ENCODE measurements around the gene ANG.
"Not testable (repeated sequence)": the region's sequence is repeated elsewhere in the genome, so short reads cannot be mapped to it uniquely, and the experiment has no call there.

The ANG gene

DNA sequence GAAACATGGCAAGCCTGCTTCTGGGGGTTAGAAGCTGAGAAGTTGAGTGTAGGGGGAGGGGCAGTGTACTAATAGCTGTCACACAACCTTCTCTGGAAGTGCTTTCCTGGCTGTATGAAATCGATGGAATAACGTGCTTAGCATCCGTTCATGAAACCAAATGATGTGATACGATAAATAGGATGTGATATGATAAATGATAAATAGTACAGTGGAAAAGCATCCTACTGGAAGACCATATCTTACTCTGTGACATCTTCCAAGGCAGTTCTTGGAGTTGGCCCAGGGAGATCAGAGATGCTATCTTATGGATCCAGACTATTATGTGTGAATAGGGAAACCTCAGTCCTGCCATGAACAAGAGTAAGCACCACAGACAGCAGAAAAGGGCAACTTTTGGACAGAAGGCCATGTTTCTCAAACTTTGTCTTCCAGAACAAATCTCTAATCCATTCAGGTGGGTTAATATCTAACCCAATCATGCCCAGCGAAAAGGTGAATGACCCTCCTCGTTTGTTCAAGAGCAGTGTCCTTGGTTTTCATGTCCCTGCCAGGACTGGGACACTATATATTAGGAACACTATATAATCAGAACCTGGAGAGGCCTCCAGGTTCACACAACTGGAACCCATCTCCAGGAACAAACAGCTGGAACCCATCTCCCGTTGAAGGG lies at the start of gene ANG:
ANG (plus strand) TSS at position 598 of the 673 bp plus-strand sequence. CDS start 4,801 bp downstream, outside the sequence.
- no peak for DNase-seq

DNA sequence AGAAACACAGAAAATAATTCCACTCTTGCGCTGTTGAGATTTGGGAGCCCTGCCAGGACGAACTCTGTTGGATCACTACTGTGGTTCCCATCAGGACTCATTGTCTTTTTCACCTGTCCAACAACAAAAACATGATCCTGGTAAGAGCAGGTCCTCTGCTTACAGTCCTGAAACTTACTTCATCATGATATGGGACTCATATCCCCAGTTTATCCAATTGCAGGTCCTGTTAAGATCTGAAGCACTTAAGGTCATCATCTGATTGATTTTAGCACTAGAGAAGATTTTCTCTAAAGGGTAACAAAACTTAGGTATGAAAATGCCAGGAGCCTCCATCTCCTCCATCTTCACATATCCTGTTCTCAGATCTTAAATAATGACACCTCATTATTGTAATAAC lies 47.0 kb upstream of the ANG start, which contains the start of gene OR6S1:
OR6S1 (minus strand) TSS at position 101 of the 400 bp plus-strand sequence; CDS start at position 101, 0 bp downstream.
- no peak for DNase-seq

DNA sequence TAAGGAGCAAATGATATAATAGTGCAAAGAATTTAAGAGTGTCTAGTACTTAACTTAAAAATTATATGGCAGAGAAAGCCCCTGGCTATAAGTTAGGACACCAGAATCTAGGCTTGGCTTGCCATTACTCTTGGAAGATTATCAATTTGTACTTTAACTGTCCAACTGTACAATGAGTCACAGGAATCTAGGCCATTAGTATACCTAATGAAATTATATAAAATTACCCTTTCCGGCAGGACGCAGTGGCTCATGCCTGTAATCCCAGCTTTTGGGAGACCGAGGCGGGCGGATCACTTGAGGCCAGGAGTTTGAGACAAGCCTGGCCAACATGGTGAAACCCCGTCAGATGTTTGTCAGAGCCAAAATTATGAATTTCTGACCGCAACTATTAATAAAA lies 46.4 kb upstream of the ANG start:
- no peak for DNase-seq

DNA sequence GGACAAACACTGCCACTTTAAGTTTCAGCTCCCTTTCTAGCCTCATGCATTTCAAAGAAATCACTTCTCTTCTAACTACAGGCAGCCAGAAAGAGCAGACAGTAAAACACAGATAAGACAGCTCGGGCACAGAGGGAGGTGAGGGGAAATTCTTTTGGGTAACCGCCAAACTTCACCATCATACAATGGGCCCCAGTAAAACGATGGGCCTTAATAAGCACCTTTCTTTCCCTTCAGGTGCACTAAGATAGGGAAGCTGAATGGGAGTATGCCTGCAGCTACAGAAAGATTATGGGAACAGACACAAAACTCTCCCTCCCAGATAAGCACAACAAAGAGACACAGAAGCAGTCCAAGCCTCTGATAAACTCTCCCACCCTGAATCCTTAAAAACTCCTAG lies 45.8 kb upstream of the ANG start:
- not testable (repeated sequence) for DNase-seq

DNA sequence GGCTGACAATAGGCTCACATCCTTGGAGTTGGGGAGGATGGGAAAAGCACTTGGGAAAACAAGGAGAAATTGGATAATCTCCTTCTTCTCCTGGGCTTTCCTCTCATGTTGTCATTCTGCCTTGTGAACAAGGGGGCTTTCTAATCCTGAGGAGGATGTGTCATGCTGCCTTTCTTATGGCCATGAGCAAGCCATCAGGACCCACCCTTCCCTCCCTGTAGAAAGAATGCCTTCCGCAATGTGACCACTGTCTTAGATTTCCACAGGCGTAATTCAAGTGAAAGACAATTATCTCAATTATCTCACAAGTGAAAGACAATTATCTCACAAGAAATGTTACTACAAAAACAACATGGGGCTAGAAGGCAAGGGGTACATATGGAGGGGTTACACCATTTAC lies 44.0 kb upstream of the ANG start:
- DNase-seq, result no peak

DNA sequence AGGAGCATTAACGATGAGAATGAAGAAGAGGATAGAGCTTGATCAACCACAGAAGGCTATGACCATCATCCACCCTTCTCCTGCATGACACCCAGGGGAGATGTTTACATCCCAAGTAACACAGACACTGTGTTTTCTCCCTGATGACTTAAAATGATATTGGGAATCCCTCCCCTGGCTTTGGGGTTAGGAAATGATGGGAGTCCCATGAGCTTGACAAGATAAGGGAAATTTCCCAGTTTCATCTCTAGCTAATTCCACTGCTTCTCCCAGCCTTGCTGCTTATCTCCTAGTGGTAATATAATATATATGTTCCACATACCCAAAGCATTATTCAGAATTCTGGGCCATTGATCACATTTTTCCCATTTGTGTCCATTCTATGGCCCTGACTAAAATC lies 43.1 kb upstream of the ANG start:
- no peak for DNase-seq

DNA sequence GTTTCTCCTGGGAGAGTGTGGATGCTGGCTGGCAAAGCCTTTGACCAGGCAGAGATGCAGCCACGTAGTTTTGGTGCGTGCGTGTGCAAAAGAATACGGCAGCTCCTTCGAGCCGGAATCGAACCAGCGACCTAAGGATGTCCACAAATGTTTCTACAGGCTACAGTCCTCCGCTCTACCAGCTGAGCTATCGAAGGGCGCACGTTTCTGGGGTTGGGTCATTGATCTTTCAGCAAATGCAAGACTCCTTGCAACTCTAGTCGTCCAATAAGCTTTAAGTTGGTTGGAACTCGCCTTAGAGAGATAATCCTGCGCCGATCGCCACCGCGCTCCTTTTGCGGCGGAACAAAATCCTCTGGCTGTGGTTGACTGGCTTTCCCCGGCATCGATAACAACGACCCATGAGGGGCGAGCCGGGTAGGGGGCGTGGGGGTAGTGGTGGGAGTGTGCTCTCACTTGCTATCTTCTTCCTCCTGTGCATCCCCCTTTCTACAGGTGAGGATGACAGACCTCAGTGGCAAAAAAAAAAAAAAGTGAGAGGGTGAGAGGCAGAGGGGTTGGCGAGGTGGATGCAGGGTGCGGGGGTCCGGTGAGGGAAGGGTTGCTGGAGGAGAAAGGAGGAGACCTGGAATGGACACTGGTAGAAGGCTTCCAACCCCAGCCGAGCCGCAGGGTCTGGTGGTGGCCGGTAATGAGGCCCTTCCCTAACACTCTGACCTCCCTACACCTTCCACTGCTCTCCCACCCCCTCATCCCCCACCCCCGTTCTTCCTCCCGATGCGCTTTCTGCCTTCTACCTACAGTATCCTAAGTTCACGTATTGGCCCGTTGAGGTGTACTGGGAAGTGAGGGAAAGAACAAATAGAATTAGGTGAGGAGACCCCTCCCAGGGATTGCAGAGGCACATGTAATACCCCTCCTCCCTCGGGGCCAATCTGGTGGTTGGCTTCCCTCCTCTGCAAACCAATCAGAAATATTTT lies 35.3 kb upstream of the ANG start:
- peak; percentile 83 for DNase-seq

DNA sequence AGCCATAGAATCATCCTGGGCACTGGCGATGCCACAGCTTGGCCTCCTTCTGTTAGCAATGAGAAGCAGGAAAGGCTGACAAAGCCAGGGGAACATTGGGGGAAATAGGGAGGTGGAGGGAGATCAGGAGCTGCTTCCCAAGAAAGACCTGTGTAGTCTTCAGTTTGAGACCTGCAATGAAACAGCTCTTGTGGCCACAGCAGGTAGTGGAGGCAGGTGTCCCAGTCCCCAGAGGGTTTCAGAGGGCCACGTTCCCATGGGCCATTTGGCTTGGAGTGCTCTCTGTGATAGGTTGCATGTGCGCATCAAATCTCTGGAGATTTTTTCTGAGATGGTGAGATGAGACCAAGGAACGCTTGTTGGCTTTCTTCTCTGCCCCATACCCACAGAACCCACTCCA lies 32.7 kb upstream of the ANG start:
- DNase-seq, result no peak

DNA sequence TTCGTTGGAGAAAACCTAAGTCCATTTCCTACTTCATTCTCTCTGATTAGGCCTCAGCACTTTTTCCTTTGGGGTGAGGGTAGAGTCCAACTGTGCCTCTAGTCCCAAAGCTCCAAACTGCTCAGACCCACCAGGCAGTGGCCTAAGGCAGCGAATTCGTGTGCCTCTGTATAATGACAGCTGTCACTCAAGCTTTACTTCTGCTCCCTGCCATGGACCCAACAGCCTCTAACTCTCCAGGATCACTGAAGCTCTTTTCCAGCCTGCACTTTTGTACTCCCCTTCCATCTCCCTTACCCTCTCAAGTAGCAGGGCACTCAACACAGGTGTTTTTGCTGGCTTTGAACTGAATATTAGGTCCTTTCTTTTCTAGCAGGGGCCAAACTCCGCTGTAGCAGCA lies 32.3 kb upstream of the ANG start:
- no peak for DNase-seq

DNA sequence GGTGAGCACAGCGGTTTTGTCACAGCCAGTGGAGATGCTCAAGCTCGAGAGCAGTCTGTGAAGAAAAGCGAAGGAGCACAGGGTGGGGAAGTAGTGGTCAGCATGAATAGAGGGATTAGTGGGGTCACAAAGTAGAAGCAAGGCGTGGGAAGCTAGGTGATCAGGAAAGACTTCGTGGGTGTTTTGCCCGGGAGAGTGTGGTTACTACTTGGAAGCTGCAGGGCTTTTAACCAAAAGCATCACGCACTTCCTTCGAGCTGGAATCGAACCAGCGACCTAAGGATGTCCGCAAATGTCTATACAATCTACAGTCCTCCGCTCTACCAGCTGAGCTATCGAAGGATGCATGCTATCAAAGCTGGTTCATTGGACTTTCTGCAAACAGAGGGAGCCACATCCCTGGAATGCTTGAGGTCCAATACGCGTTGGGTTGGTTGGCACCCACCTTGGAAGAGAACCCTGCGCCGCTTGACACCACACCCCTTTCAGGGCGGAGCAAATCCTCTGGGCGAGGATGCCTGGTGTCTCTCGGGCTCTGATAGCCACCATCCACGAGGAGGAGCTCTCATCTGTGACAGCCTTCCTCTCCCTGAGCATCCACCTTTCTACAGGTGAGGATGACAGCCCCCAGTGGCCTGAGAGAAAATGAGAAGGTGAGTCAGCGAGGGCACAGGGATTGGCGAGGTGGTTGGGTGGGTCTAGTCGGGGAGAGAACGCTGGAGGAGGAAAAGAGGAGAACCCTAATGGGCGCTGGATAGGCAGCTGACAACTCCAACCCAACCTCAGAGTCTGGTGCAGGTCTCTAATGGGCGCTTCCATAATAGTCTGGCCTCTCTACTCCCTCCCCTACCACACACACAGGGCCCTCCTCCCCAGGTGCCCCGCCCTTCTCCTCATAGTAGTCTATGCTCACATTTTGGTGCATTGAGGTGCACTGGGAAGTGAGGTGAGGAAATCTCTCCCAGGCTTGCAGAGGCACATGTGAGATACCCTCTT lies 31.1 kb upstream of the ANG start:
- DNase-seq, result peak; percentile 31

DNA sequence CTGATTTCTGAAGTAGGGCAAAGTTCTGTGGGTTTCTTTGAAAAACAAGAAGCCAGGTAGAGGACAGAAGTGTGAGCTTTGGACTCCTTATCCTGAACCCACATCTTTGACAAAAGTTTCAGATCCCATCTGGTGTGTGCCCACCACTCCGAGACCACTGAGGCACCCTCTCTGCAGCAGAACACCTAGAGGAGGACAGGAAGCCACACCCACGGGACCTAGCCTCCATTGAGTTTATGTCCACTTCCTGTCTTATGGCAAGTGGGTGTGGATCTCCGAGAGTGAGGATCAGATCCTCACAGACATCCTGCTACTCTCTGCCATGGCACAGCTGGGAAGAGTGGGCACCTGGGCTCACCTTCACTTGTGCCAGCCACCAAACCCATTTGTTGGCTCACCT lies 30.3 kb upstream of the ANG start:
- no peak for DNase-seq

DNA sequence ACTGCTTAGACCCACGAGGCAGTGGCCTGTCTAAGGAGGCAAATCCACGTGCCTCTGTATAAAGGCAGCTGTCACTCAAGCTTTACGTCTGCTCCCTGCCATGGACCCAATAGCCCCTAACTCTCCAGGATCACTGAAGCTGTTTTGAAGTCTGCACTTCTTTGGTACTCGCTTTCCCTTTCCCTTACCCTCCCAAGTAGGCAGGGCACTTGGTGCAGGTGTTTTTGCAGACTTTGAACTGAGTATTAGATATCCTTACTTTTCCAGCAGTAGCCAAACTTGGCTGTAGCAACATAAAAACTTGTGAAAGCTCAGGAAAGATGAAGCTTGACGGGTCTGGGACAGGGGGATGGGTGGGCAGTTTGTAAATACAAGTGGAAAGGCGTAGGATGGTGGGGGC lies 29.2 kb upstream of the ANG start:
- no peak for DNase-seq

DNA sequence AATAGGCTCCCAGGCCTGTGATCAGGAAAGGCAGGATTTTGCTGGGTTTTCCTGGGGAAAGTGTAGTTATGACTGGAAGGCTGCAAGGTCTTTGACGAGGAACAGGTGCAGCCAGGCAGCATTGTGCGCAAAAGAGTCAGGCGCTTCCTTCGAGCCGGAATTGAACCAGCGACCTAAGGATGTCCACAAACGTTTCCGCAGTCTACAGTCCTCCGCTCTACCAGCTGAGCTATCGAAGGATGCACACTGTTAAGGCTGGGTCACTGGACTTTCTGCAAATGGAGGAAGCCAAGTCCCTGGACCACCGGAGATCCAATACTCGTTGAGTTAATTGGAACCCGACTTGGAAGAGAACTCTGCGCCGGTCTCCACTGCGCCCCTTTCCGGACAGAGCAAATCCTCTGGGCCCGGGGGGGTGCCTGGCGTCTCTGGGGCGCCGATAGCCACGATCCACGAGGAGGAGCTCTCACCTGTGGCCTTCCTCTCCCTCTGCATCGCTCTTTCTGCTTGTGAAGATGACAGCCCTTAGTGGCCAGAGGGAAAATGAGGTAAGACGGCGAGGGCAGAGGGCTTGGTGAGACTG lies 28.7 kb upstream of the ANG start:
- DNase-seq, result no peak

DNA sequence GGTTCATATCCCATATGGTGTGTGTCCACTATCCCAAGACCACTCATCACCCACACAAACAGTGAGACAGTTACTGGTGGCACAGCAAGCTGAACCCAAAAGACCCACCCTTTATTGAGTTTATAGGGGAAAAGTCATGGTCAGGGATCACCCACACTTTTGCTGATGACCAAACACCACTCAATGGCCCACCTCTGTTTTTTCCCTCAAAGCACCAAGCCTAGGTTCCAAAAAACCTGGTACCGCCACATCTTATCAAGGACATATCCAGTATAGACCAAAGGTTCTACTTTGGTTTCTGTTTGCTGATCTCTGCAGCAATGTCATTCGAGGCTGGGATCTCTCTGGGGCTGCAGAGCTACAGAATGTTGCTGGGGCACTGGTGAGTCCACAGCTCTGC lies 27.4 kb upstream of the ANG start:
- DNase-seq, result no peak

DNA sequence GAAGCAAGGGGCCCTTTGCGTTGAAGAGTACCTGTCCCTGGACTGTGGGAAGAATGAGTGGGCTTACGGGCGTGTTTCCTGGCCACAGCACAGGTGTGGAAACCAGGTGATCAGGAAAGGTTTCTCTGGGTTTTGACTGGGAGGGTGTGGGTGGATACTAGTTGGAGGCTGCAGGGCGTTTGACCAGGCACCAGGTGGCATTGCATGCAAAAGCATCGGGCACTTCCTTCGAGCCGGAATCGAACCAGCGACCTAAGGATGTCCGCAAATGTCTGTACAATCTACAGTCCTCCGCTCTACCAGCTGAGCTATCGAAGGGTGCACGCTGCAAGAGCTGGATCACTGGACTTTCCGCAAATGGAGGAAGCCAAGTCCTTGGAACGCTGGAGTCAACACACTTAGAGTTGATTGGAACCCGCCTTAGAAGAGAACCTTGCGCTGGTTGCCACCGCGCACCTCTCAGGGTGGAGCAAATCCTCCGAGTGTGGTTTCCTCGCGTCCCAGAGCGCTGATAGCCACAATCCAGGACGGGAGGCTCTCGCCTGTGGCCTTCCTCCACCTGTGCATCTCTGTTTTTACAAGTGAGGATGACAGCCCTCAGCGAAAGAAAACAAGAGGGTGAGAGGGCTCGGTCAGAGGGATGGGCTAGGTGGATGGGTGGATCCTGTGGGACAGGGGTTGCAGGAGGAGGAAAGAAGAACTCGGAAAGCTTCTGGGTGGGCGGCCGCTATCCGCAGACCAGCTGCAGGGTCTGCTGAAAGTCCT lies 25.4 kb upstream of the ANG start:
- DNase-seq, result peak; percentile 91

DNA sequence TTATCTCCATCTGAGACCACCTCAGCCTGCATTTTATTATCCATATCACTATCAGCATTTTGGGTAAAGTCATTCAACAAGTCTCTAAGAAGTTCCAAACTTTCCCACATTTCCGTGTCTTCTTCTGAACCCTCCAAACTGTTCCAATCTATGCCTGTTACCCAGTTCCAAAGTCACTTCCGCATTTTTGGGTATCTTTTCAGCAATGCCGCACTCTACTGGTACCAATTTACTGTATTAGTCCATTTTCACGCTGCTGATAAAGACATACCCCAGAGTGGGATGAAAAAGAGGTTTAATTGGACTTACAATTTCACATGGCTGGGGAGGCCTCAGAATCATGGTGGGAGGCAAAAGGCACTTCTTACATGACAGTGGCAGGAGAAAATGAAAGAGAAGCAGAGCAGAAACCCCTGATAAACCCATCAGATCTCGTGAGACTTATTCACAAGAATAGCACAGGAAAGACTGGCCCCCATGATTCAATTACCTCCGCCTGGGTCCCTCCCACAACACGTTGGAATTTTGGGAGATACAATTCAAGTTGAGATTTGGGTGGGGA lies 22.1 kb upstream of the ANG start:
- DNase-seq, result not testable (repeated sequence)

DNA sequence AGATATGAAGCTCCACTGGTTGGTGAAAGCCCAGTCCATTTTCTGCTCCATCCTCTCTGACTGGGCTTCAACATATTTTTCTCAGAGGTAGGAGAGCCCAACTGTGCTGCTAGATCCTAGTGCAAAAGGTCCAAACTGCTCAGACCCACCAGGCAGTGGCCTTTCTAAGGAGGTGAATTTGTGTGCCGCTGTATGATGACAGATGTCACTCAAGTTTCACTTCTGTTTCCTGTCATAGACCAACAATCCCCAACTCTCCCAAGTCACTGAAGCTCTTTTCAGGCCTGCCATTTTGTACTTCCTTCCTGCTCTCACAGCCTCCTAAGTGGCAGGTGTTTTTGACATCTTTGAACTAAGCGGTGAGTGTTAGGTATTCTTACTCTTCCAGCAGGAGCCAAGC lies 20.6 kb upstream of the ANG start:
- no peak for DNase-seq

DNA sequence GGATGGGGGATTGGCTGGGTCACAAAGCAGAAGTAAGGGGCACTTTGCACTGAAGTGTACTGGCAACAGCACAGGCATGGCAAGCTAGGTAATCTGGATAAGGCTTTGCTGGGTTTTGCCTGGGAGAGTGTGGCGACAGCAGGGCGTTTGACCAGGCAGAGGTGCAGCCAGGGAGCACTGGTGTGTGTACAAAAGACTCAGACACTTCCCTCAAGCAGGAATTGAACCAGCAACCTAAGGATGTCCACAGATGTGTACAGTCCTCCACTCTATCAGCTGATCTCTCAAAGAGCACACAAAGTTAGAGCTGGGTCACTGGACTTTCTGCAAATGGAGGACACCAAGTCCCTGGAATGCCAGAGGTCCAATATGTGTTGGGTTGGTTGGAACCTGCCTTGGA lies 19.6 kb upstream of the ANG start:
- DNase-seq, result no peak

DNA sequence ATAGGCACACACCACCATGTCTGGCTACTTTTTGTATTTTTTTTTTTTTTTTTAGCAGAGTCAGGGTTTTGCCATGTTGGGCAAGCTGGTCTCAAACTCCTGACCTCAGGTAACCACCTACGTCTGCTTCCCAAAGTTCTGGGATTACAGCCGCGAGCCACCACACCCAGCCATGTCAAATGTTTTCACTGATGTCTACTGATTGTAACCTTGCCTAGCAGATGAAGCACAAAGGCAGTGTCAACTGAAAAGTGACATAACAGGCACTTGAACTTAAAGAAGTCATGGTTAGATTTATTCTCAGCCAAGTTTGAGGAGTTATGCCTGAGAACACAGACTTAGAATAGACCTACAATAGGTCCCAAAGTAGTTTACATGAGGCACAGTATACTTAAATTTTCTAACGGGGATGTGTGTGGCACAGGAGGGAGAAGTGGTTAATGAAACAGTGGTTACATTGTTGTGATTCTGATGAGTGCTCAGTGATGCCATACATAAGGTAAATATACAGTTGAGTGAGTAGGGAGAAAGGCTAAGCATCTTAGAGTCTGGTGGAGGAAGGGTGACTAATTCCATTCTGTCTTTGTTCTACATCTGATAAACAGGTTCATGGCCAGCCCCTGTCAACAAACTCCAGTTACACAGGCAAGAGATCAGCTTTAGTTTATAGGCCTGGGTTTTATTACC lies 16.8 kb upstream of the ANG start:
- no peak for DNase-seq

DNA sequence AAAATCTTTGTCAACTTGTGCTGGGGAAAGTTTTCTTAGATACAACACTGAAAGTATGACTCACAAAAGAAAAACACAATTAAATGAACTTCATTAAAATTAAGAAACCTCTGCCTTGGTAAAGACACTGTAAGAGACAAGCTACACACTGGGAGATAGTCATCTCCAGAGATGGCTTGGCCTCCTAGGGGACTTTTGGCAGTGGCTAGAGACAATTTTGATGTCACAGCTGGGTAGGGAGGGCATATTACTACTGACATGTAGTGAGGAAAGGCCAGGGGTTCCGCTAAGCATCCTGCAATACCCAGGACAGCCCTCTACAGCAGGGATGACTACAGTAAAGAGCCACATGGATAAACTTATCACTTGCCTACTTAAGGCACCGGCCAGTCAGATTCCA lies 12.9 kb upstream of the ANG start:
- no peak for DNase-seq

DNA sequence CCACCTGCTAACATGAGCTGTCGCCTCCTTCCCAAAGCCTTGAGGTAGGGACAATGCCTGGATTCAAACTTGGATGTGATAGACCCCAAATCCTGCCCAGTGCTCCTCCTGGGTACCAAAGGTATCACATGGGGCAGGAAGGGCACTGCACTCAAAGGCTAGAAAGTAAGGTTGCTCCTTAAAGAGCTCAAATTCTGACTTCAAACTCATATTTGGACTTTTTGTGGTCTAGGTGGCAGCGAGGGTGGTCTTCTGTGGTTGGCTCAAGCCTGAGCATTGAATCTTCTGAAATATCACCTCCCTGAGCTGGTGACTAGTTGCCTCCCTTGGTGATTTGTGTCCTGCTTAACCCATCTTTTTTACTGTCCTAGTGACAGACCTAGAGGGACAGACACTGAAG lies 12.5 kb upstream of the ANG start:
- DNase-seq, result no peak
